H1 (cell line): ENCODE measurements around the gene COL4A2. TPM values are rescaled to one million over a fixed set of nuclear protein-coding genes. Genes with fewer than 3 reads are reported as not detected.

Experiments used
- CTCF ChIA-PET: fragments of 300-600 bp; sonication (Branson Sonifier 250); formaldehyde crosslinking; loops from one replicate; lab custom pipeline; 2021; ENCODE audit not compliant: partially characterized antibody; lab: Charles Lee
- POLR2A ChIA-PET: fragments of 300-600 bp; sonication (Branson Sonifier 250); formaldehyde crosslinking; loops from one replicate; lab custom pipeline; 2021; ENCODE audit warnings: inconsistent platforms; ENCODE audit not compliant: partially characterized antibody; lab: Charles Lee
- DNase-seq, 2 experiments: peaks; one replicate each; pipeline versions ENCODE4 v3.0.0 to v3.0.0-alpha.2; 2010 to 2022; ENCODE audit warnings: low spot score in 2 of 2, low read depth in 1 of 2, mixed read lengths in 1 of 2
- FAIRE-seq: peaks from 2 replicates; lab custom pipeline; 2011; peaks lifted over from hg19 to GRCh38; lab: Jason Lieb, UNC
- H2AFZ ChIP-seq: 2 replicates; pipeline ENCODE4 v1.8.1; 2012; ENCODE audit warnings: low read length, inconsistent platforms
- H2AK5ac ChIP-seq: 2 replicates; pipeline ENCODE4 v1.6.1; 2013; ENCODE audit warnings: low read depth, low read length
- H2BK120ac ChIP-seq: replicated peaks from 2 replicates; pipeline ENCODE3; 2013; ENCODE audit warnings: low read depth, low read length, inconsistent platforms
- H2BK12ac ChIP-seq: 2 replicates; pipeline ENCODE4 v1.6.1; 2013; ENCODE audit warnings: low read depth, low read length
- H2BK15ac ChIP-seq: 2 replicates; pipeline ENCODE4 v1.6.1; 2013; ENCODE audit warnings: low read length
- H2BK20ac ChIP-seq: 2 replicates; pipeline ENCODE4 v1.6.1; 2013; ENCODE audit warnings: low read length
- H2BK5ac ChIP-seq: 2 replicates; pipeline ENCODE4 v1.6.1; 2013; ENCODE audit warnings: low read depth, low read length
- H3K14ac ChIP-seq: 2 replicates; pipeline ENCODE4 v1.6.1; 2013; ENCODE audit warnings: inconsistent platforms; ENCODE audit not compliant: insufficient read length
- H3K18ac ChIP-seq: 2 replicates; pipeline ENCODE4 v1.6.1; 2013; ENCODE audit warnings: low read length; ENCODE audit errors: extremely low read depth
- H3K23ac ChIP-seq: 2 replicates; pipeline ENCODE4 v1.6.1; 2013; ENCODE audit warnings: inconsistent platforms; ENCODE audit not compliant: insufficient read length
- H3K23me2 ChIP-seq: 2 replicates; pipeline ENCODE4 v1.6.1; 2013; ENCODE audit warnings: low read depth, low read length
- H3K27ac ChIP-seq: 2 replicates; pipeline ENCODE4 v1.6.1; 2011; ENCODE audit warnings: low read depth, low read length, inconsistent platforms
- H3K27me3 ChIP-seq, 4 experiments: replicated peaks in 1 of 4; 1 replicate in 1 of 4; 2 replicates in 3 of 4; pipeline versions ENCODE4 v1.6.1 to v1.8.1; 2011 to 2013; ENCODE audit warnings: low read length in 3 of 4, mild to moderate bottlenecking in 3 of 4, inconsistent platforms in 2 of 4, mixed read lengths in 2 of 4, moderate library complexity in 1 of 4; ENCODE audit not compliant: control insufficient read depth in 3 of 4, insufficient read depth in 3 of 4; ENCODE audit errors: extremely low read depth in 1 of 4
- H3K36me3 ChIP-seq, 4 experiments: 2 replicates each; pipeline versions ENCODE4 v1.6.1 to v1.8.1; 2011 to 2013; ENCODE audit warnings: mild to moderate bottlenecking in 4 of 4, low read length in 3 of 4, moderate library complexity in 2 of 4, control low read depth in 1 of 4, inconsistent platforms in 1 of 4; ENCODE audit not compliant: insufficient read depth in 4 of 4, control insufficient read depth in 2 of 4
- H3K4ac ChIP-seq: replicated peaks from 2 replicates; pipeline ENCODE3; 2013; ENCODE audit warnings: low read length, low read depth, mixed read lengths, inconsistent platforms; ENCODE audit not compliant: insufficient read length
- H3K4me1 ChIP-seq, 4 experiments: replicated peaks in 1 of 4; 1 replicate in 1 of 4; 2 replicates in 3 of 4; pipeline versions ENCODE4 v1.6.1 to v1.8.1; 2011 to 2013; ENCODE audit warnings: low read length in 3 of 4, inconsistent platforms in 2 of 4, mixed read lengths in 1 of 4; ENCODE audit not compliant: insufficient read depth in 4 of 4, control insufficient read depth in 3 of 4
- H3K4me2 ChIP-seq, 2 experiments: 2 replicates each; pipeline versions ENCODE4 v1.6.1 to v1.8.1; 2011 to 2013; ENCODE audit warnings: low read depth in 2 of 2, low read length in 2 of 2, control low read depth in 1 of 2, inconsistent platforms in 1 of 2, mild to moderate bottlenecking in 1 of 2; ENCODE audit not compliant: insufficient read depth in 1 of 2
- H3K4me3 ChIP-seq, 4 experiments: fragments of 200-600, 300-600 bp in 1 of 4; sonication (generic), shearing (Covaris generic), sonication (Bioruptor Twin) in 1 of 4; 2 replicates each; pipeline versions ENCODE4 v1.5.1 to v1.8.1; 2011 to 2016; ENCODE audit warnings: low read length in 4 of 4, low read depth in 3 of 4, control low read depth in 2 of 4, inconsistent platforms in 2 of 4, mild to moderate bottlenecking in 2 of 4, mixed read lengths in 1 of 4, moderate library complexity in 1 of 4; ENCODE audit not compliant: insufficient read depth in 2 of 4; ENCODE audit errors: extremely low read depth in 1 of 4
- H3K56ac ChIP-seq: replicated peaks from 2 replicates; pipeline ENCODE3; 2013; ENCODE audit warnings: low read depth, mild to moderate bottlenecking, mixed read lengths, low read length, inconsistent platforms; ENCODE audit not compliant: insufficient read length
- H3K79me1 ChIP-seq: 2 replicates; pipeline ENCODE4 v1.6.1; 2013; ENCODE audit warnings: low read depth, low read length, control low read depth
- H3K79me2 ChIP-seq, 2 experiments: 2 replicates each; pipeline versions ENCODE4 v1.6.1 to v1.8.1; 2012 to 2013; ENCODE audit warnings: low read length in 2 of 2, mild to moderate bottlenecking in 2 of 2, inconsistent platforms in 1 of 2; ENCODE audit not compliant: insufficient read depth in 2 of 2, control insufficient read depth in 1 of 2
- H3K9ac ChIP-seq, 4 experiments: replicated peaks in 1 of 4; 1 replicate in 1 of 4; 2 replicates in 3 of 4; pipeline versions ENCODE4 v1.6.1 to v1.8.1; 2011 to 2013; ENCODE audit warnings: low read depth in 3 of 4, low read length in 3 of 4, control low read depth in 2 of 4, mild to moderate bottlenecking in 2 of 4, moderate library complexity in 2 of 4, inconsistent platforms in 1 of 4; ENCODE audit errors: extremely low read depth in 1 of 4
- H3K9me3 ChIP-seq, 2 experiments: 2 replicates each; pipeline versions ENCODE4 v1.6.1 to v1.8.1; 2012 to 2013; ENCODE audit warnings: mild to moderate bottlenecking in 2 of 2, moderate library complexity in 2 of 2, control low read depth in 1 of 2, inconsistent platforms in 1 of 2, low read depth in 1 of 2, low read length in 1 of 2, mixed read lengths in 1 of 2; ENCODE audit not compliant: insufficient read depth in 2 of 2
- H4K20me1 ChIP-seq, 2 experiments: replicated peaks in 1 of 2; 2 replicates each; pipeline versions ENCODE3 to v1.8.1; 2011 to 2013; ENCODE audit warnings: inconsistent platforms in 2 of 2, low read length in 2 of 2, mild to moderate bottlenecking in 1 of 2; ENCODE audit not compliant: insufficient read depth in 2 of 2, control insufficient read depth in 1 of 2
- H4K5ac ChIP-seq: 2 replicates; pipeline ENCODE4 v1.6.1; 2013; ENCODE audit warnings: low read length, low read depth, mixed read lengths, inconsistent platforms; ENCODE audit not compliant: insufficient read length
- H4K8ac ChIP-seq: 2 replicates; pipeline ENCODE4 v1.8.0; 2013; ENCODE audit warnings: mild to moderate bottlenecking, moderate library complexity, low read length, inconsistent platforms; ENCODE audit not compliant: insufficient read depth; ENCODE audit errors: extremely low read depth
- H4K91ac ChIP-seq: replicated peaks from 2 replicates; pipeline ENCODE3; 2013; ENCODE audit warnings: low read length, mixed read lengths, inconsistent platforms; ENCODE audit not compliant: insufficient read length
- ATF2 ChIP-seq: IDR thresholded peaks from 2 replicates; pipeline ENCODE4 v1.6.1; 2012; ENCODE audit warnings: low read length, inconsistent platforms
- EZH2 ChIP-seq: fragments of 200-600 bp; sonication (generic); IDR thresholded peaks from 2 replicates; pipeline ENCODE4 v1.7.1; 2012; ENCODE audit warnings: low read depth, mild to moderate bottlenecking, moderate library complexity, low read length, inconsistent platforms; ENCODE audit not compliant: severe bottlenecking
- FOSL1 ChIP-seq: IDR thresholded peaks from 2 replicates; pipeline ENCODE4 v1.6.1; 2011; ENCODE audit warnings: mild to moderate bottlenecking, low read depth, low read length, moderate library complexity; ENCODE audit not compliant: insufficient read depth
- KDM1A ChIP-seq: fragments of 200-600, 300-600 bp; sonication (generic); IDR thresholded peaks from 2 replicates; pipeline ENCODE4 v1.7.1; 2016; ENCODE audit warnings: mild to moderate bottlenecking, low read length, borderline replicate concordance
- KDM5A ChIP-seq: fragments of 200-600 bp; IDR thresholded peaks from 2 replicates; pipeline ENCODE4 v1.7.1; 2012; ENCODE audit warnings: mild to moderate bottlenecking, low read length, inconsistent platforms, mixed read lengths
- NANOG ChIP-seq: IDR thresholded peaks from 2 replicates; pipeline ENCODE4 v1.6.1; 2011; ENCODE audit warnings: low read length, low read depth, mild to moderate bottlenecking, inconsistent platforms; ENCODE audit not compliant: insufficient read depth, poor library complexity, severe bottlenecking
- POLR2A ChIP-seq, 2 experiments: IDR thresholded peaks; 1 replicate in 1 of 2; 2 replicates in 1 of 2; pipeline ENCODE4 v1.6.1; 2011; ENCODE audit warnings: low read depth in 2 of 2, low read length in 2 of 2, mild to moderate bottlenecking in 2 of 2; ENCODE audit errors: control extremely low read depth in 1 of 2
- RNF2 ChIP-seq: fragments of 200-900, 300-1000 bp; sonication (generic); IDR thresholded peaks from 2 replicates; pipeline ENCODE4 v1.7.1; 2016; ENCODE audit warnings: borderline replicate concordance, low read depth, mild to moderate bottlenecking, antibody characterized with exemption, low read length; ENCODE audit not compliant: poor library complexity, severe bottlenecking; ENCODE audit errors: missing control alignments
- SIRT6 ChIP-seq: IDR thresholded peaks from one replicate; pipeline ENCODE4 v1.7.1; 2012; ENCODE audit warnings: low read length, inconsistent platforms
- SP4 ChIP-seq: IDR thresholded peaks from 2 replicates; pipeline ENCODE4 v1.6.1; 2012; ENCODE audit warnings: low read length, inconsistent platforms
- YY1 ChIP-seq: IDR thresholded peaks from 2 replicates; pipeline ENCODE4 v1.6.1; 2011; ENCODE audit warnings: low read depth, mild to moderate bottlenecking, low read length
- WGBS, 2 experiments: shearing (Covaris generic) in 1 of 2; methylation state at CpG; one replicate each; pipeline versions ENCODE4 v1.1.6 to v1.1.7; 2013 to 2015; ENCODE audit warnings: low lambda C conversion rate in 2 of 2, mixed read lengths in 2 of 2, inconsistent platforms in 1 of 2, low coverage in 1 of 2, missing lambda C conversion rate in 1 of 2; ENCODE audit not compliant: insufficient replicate concordance in 2 of 2, insufficient coverage in 1 of 2, insufficient read length in 1 of 2; ENCODE audit errors: extremely low coverage in 1 of 2, missing lambda C conversion rate in 1 of 2; 5-methylcytosine and 5-hydroxymethylcytosine counted together
- polyA plus RNA-seq, 7 experiments: library from polyadenylated mRNA; depleted of rRNA in 3 of 7; stranded (reverse) in 5 of 7; unstranded in 2 of 7; fragments of >200 nt in 5 of 7; fragments of 200-250 nt in 2 of 7; gene quantifications; 1 replicate in 5 of 7; 2 replicates in 1 of 7; 4 replicates in 1 of 7; pipeline versions ENCODE4 v1.2.1 to v1.2.3, GENCODE V29; 2011 to 2013; ENCODE audit warnings: missing spikeins in 2 of 7, mixed read lengths in 2 of 7
- total RNA-seq: library from RNA; stranded (reverse); fragmentation: NEBNext Ultra II Directional; extraction: Animal tissue kit (Norgen Biotek cat#: 25700); gene quantifications from 2 replicates; pipeline ENCODE4 v1.2.1, GENCODE V29; 2021
- TF ChIP-seq, protein P1 (sequence below): IDR thresholded peaks from 2 replicates; pipeline ENCODE4 v1.6.1; 2011; ENCODE audit warnings: low read depth, mild to moderate bottlenecking, low read length; ENCODE audit not compliant: insufficient read depth

COL4A2 gene
- total and polyA plus RNA-seq, 2 of the 8 experiments (the other 6 are each of a cell fraction or from before 2014, with no cell fraction given) = 80.4 to 87.3 TPM

DNA sequence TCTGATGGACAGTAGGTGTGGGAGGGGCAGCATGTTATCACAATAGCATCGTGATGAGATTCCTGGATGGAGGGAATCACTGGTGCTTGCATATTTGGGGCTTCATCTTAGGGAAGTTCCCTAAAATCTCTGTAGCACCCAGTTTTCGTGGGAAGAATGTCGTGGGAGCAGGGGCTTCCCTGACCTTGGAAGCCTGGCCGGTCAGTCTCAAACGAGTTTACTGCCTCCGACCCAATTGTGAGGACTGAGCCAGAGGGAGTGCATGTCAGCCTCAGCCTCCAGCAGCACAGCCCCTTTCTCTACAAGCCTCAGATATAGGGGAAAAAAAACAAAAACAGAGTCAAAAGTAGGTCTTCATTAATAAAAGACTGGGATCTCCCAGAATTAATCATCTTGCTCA is 32.2 kb downstream of the COL4A2 start:
- no peaks in the 10 kb centered on the region for H3K27me3 ChIP-seq
- no peak overlapping the region for H2AK5ac ChIP-seq
- H3K79me2 ChIP-seq = no peaks in the 10 kb centered on the region
- peaks cover 8% of the 10 kb centered on the region for H3K79me1 ChIP-seq
- no peak overlapping the region for H2BK15ac ChIP-seq
- WGBS, 2 experiments = 98% methylated on average over 6 of the region's 6 CpGs; no CpG with 5 or more reads in 1 of the 2 experiments
- no peak overlapping the region for H2AFZ ChIP-seq
- H3K4ac ChIP-seq = no peak overlapping the region
- no peak overlapping the region for H2BK5ac ChIP-seq
- H3K23ac ChIP-seq = no peak overlapping the region
- H3K9ac ChIP-seq = no peak overlapping the region
- no peak overlapping the region for H3K56ac ChIP-seq
- ChIA-PET CTCF (interaction anchor here (0.5 to 1.9 kb wide), 6 partner anchors 9 to 64 kb away, joined by 3 to 8 read pairs (median 4); no protein-coding TSS in a partner anchor), POLR2A (no interaction called here)
- no peak overlapping the region for H4K8ac ChIP-seq
- no peak overlapping the region for H2BK20ac ChIP-seq
- H3K18ac ChIP-seq = no peak overlapping the region
- H3K23me2 ChIP-seq = no peaks in the 10 kb centered on the region
- no peak overlapping the region for H3K27ac ChIP-seq
- no peak for DNase-seq
- no peak for FAIRE-seq
- no peak overlapping the region for H3K14ac ChIP-seq
- no peak overlapping the region for H3K4me2 ChIP-seq
- H4K5ac ChIP-seq = no peak overlapping the region
- H4K20me1 ChIP-seq = peaks cover 4 to 6% of the 10 kb centered on the region in 2 experiments
- no peak overlapping the region for H3K4me3 ChIP-seq
- H4K91ac ChIP-seq = no peak overlapping the region
- no peak overlapping the region for H2BK12ac ChIP-seq
- H3K4me1 ChIP-seq = peaks cover 3 to 20% (median 11%) of the 10 kb centered on the region in 4 experiments; a peak in 6 of 7 replicates
- no peaks in the 10 kb centered on the region for H3K9me3 ChIP-seq
- H2BK120ac ChIP-seq = no peak overlapping the region
- no peaks in the 10 kb centered on the region for H3K36me3 ChIP-seq
- TF ChIP-seq EZH2 = no peak
- no peak for TF ChIP-seq FOSL1
- no peak for TF ChIP-seq RNF2
- no peak for TF ChIP-seq KDM5A
- TF ChIP-seq, protein P1, sequence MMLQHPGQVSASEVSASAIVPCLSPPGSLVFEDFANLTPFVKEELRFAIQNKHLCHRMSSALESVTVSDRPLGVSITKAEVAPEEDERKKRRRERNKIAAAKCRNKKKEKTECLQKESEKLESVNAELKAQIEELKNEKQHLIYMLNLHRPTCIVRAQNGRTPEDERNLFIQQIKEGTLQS = no peak
- TF ChIP-seq ATF2 = no peak
- no peak for TF ChIP-seq SIRT6
- no peak for TF ChIP-seq NANOG
- TF ChIP-seq SP4 = no peak
- no peak for TF ChIP-seq POLR2A (IDR thresholded peaks at IDR 0.05; ENCODE audit: control extremely low read depth in 1 of 2, low read depth in 2 of 2, low read length in 2 of 2)
- no peak for TF ChIP-seq KDM1A
- no peak for TF ChIP-seq YY1
